GM18870 (cell line): ENCODE data around the gene ADNP2.
A peak's percentile ranks its signal among the peaks of the same experiment; 100 is the strongest.

ENCODE experiments used
- ATAC-seq: cut with Tn5 transposase; IDR thresholded peaks from one replicate; pipeline ENCODE4 v1.9.1; 2021; ENCODE audit warnings: moderate library complexity; ENCODE audit not compliant: unreplicated experiment

ADNP2 gene, protein sequence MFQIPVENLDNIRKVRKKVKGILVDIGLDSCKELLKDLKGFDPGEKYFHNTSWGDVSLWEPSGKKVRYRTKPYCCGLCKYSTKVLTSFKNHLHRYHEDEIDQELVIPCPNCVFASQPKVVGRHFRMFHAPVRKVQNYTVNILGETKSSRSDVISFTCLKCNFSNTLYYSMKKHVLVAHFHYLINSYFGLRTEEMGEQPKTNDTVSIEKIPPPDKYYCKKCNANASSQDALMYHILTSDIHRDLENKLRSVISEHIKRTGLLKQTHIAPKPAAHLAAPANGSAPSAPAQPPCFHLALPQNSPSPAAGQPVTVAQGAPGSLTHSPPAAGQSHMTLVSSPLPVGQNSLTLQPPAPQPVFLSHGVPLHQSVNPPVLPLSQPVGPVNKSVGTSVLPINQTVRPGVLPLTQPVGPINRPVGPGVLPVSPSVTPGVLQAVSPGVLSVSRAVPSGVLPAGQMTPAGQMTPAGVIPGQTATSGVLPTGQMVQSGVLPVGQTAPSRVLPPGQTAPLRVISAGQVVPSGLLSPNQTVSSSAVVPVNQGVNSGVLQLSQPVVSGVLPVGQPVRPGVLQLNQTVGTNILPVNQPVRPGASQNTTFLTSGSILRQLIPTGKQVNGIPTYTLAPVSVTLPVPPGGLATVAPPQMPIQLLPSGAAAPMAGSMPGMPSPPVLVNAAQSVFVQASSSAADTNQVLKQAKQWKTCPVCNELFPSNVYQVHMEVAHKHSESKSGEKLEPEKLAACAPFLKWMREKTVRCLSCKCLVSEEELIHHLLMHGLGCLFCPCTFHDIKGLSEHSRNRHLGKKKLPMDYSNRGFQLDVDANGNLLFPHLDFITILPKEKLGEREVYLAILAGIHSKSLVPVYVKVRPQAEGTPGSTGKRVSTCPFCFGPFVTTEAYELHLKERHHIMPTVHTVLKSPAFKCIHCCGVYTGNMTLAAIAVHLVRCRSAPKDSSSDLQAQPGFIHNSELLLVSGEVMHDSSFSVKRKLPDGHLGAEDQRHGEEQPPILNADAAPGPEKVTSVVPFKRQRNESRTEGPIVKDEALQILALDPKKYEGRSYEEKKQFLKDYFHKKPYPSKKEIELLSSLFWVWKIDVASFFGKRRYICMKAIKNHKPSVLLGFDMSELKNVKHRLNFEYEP

DNA sequence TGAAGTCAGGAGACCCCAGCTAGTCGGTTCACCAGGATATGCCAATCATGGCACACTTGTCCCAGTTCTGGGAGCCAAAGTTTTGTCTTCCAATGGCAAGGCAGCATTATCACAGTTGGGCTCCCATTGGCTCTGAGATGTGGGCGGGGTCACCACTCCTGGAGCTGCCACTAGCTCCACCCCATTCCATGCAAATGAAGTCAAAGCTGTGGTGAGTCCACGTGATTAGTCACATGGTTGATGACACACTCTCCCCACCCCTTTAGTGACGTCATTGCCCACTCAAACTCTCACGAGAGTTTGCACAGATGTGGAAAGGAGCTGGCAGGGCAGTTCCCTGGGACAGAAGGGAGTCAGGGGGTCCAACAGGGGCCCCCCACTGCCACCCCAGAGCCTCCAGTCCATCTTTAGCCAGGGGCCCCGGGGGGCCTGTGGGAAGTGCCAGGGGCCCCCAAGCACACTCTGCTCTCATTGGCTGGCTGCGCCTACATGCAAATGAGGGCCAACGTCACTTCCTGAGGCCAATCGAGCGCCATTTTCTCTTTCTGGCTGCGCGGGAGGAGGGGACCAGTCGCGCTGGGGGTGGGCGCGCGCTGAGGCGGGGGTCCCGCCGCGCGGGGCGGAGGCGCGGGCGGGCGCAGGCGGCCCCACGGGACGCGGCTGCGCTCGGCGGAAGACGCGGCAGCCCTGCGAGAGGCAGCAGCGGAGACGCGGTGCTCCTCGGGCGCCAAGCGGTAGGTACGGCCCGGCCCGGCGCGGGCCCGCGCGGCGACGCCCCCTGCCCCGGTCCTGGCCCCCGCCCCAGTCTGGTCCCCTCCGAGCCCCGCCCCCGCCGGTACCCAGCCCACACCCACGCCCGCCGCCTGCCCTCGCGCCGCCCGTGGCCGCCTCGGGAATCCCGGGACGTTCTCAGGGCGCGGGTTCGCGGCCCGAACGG lies at the start of gene ADNP2:
ADNP2 (plus strand) TSS at position 524 of the 937 bp plus-strand sequence. CDS start 8,281 bp downstream, outside the sequence.
- ATAC-seq, result peak; percentile 67

GRCh38 chr18:80059945-80060344 lies 49.1 kb upstream of the ADNP2 start:
- ATAC-seq, result no peak

GRCh38 chr18:80065705-80066104 lies 43.4 kb upstream of the ADNP2 start:
- ATAC-seq, result no peak

- ATAC-seq, result no peak
Measured at GRCh38 chr18:80067321-80067720, 41.7 kb upstream of the ADNP2 start.

- ATAC-seq, result no peak
Measured at GRCh38 chr18:80067897-80068296, 41.2 kb upstream of the ADNP2 start.

- ATAC-seq, result no peak
Measured at GRCh38 chr18:80068571-80069272, 40.3 kb upstream of the ADNP2 start.

GRCh38 chr18:80070825-80071224 lies 38.2 kb upstream of the ADNP2 start:
- no peak for ATAC-seq

DNA sequence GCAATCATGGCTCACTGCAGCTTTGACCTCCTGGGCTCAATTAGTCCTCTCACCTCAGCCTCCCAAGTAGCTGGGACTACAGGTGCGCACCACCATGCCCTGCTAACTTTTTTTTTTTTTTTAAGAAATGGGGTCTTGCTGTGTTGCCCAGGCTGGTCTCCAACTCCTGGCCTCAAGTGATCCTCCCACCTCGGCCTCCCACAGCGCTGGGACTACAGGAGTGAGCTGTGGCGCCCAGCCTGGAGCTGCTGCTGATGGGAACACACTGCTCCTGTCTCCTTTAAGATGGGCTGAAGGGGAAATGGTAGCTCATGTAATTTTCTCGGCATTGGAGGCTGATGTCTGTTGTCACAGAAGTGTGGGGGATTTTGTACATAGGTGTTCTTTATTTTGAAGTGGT lies 34.9 kb upstream of the ADNP2 start:
- no peak for ATAC-seq

GRCh38 chr18:80074697-80075096 lies 34.4 kb upstream of the ADNP2 start:
- ATAC-seq, result no peak

- no peak for ATAC-seq
Measured at GRCh38 chr18:80075940-80076339, 33.1 kb upstream of the ADNP2 start.

- ATAC-seq, result no peak
Measured at GRCh38 chr18:80076379-80076778, 32.7 kb upstream of the ADNP2 start.

DNA sequence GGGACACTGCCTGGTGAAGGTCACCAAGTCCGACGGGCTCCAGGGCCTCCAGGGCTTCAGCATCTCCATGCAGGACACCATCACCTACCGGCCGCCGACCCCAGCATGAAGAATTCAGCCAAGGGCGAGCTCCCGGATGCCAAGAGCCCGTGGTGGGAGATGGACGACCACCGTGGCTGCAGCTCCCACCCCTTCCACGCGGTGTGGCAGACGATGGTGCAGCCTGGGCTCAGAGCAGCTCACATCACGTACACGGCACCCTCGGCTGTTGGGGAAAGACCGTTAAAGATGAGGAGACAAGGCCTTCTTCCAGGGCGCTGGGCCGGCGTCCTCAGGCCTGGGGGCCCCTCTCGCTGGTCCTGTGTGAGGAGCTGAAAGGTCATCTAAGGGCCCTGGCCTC lies 31.2 kb upstream of the ADNP2 start:
- ATAC-seq, result no peak

GRCh38 chr18:80086281-80086680 lies 22.8 kb upstream of the ADNP2 start:
- no peak for ATAC-seq

DNA sequence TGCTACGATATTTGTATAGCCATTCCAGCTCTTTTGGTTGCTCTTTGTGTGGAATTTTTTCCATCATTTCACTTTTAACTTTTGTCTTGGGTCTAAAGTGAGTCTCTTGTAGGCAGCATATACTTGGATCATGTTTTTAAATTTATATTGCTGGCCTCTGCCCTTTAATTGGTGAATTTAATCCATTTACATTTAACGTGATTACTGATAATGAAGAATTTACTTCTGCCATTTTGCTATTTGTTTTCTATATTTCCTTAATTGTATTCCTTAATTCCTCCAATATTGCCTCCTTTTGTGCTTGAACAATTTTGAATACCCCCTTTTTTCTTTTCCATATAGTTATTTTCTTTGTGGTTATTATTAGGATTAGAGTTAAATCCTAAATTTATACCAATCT lies 21.0 kb upstream of the ADNP2 start:
- ATAC-seq, result no peak

- ATAC-seq, result no peak
Measured at GRCh38 chr18:80088823-80089222, 20.2 kb upstream of the ADNP2 start.

DNA sequence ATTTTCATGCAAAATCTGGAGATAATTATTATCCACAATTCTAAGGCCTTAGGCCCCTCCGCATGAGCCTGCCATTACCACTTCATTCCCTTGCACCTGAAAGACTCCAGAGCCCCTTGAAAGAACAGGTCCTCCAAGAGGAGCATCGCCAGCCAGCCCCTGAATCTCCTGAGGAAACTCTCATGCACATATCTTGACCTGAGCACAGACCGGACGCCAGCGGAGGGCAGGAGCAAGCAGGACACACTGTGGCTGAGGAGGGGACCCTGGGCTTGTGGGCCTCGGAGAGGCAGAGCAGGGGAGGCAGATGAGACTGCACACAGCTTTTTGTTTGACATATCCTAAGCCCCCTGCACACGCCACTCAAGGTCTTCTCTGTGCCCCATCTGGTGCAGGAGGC lies 13.6 kb upstream of the ADNP2 start:
- ATAC-seq, result no peak

DNA sequence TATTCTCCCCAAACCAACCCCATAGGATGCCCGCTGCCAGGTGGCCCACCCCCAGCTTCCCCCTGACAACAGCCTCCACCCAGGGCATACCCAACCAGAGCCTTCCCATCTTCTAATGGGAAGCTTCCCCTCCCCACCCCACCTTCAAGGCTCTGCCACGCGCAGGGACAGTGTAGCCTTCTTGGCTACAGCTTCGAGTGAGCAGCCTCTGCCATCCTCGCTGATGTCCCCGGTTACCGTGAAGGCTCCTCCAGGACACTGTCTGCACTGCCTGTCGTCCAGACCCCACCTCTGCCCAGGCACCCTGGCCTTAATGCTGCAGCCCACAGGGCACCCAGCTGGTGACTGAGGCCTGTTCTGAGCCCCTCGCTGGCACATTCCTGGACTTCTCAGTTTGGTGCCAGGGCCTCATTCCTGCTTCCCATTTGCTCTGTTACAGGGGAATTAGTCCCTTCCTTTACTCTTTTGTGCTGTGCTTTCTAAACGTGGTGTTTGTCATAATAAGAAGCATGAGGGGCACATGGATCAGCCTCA lies 13.0 kb upstream of the ADNP2 start:
- no peak for ATAC-seq

- no peak for ATAC-seq
Measured at GRCh38 chr18:80097201-80097600, 11.9 kb upstream of the ADNP2 start.

DNA sequence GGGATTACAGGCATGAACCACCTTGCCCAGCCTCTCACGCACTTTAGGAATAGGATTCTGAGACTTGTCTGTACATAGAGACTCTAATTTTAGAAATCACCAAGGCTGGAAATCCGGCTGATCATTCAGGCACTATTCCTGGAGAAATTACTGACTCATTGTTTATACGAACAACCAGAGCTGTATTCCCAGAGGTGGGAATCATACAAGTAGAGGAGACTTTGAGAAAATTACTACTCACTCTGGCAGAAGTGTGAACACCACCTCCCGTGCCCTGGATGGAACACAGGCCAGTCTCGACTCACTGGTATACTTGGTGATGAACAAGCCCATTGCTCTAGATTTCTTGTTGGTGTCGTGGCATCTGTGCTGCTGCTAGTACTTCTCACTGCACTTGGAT lies 5.8 kb upstream of the ADNP2 start:
- no peak for ATAC-seq
